ENCODE data around the gene SLC45A2.
"Not testable (repeated sequence)": the region's sequence is repeated elsewhere in the genome, so short reads cannot be mapped to it uniquely, and the experiment has no call there.

The SLC45A2 gene

GRCh38 chr5:33969572-33970452 is 14.7 kb downstream of the SLC45A2 start:
- Histone ChIP-seq H3K27ac (ENCODE audit: low read length) (no peak overlapping the region), H3K27me3 (ENCODE audit: control insufficient read depth, insufficient read depth, low read length) (no peaks in the 10 kb centered on the region), H3K9me3 (ENCODE audit: control insufficient read depth, insufficient read depth, low read length) (no peaks in the 10 kb centered on the region), H3K4me3 (ENCODE audit: low read length) (no peak overlapping the region), H3K36me3 (ENCODE audit: control insufficient read depth, insufficient read depth, low read length) (no peaks in the 10 kb centered on the region), H3K4me1 (ENCODE audit: control insufficient read depth, insufficient read depth, low read length) (peaks cover 2% of the 10 kb centered on the region; the same call in 1 of the 2 replicates)
- WGBS (ENCODE audit: insufficient coverage, insufficient read length), result no CpG with 5 or more reads among the region's 10 CpGs
- peak; percentile 33 for DNase-seq (ENCODE audit: low read depth, low spot score)

- no peak for DNase-seq (ENCODE audit: low read depth, low spot score)
- no CpG with 5 or more reads among the region's 3 CpGs for WGBS (ENCODE audit: insufficient coverage, insufficient read length)
- H3K36me3 ChIP-seq (ENCODE audit: control insufficient read depth, insufficient read depth, low read length), result no peaks in the 10 kb centered on the region
- peaks cover 2% of the 10 kb centered on the region; the same call in 1 of the 2 replicates for H3K4me1 ChIP-seq (ENCODE audit: control insufficient read depth, insufficient read depth, low read length)
- H3K27me3 ChIP-seq (ENCODE audit: control insufficient read depth, insufficient read depth, low read length), result no peaks in the 10 kb centered on the region
- no peaks in the 10 kb centered on the region for H3K9me3 ChIP-seq (ENCODE audit: control insufficient read depth, insufficient read depth, low read length)
- H3K27ac ChIP-seq (ENCODE audit: low read length), result no peak overlapping the region
- no peak overlapping the region for H3K4me3 ChIP-seq (ENCODE audit: low read length)
These were observed 16.1 kb downstream of the SLC45A2 start for GRCh38 chr5:33968211-33969005.

- Histone ChIP-seq H3K4me1 (ENCODE audit: control insufficient read depth, insufficient read depth, low read length) (peaks cover 2% of the 10 kb centered on the region; the same call in 1 of the 2 replicates), H3K27ac (ENCODE audit: low read length) (no peak overlapping the region), H3K27me3 (ENCODE audit: control insufficient read depth, insufficient read depth, low read length) (no peaks in the 10 kb centered on the region), H3K9me3 (ENCODE audit: control insufficient read depth, insufficient read depth, low read length) (no peaks in the 10 kb centered on the region), H3K4me3 (ENCODE audit: low read length) (no peak overlapping the region), H3K36me3 (ENCODE audit: control insufficient read depth, insufficient read depth, low read length) (no peaks in the 10 kb centered on the region)
- no CpG with 5 or more reads among the region's 2 CpGs for WGBS (ENCODE audit: insufficient coverage, insufficient read length)
- DNase-seq (ENCODE audit: low read depth, low spot score), result no peak
These were observed 17.7 kb downstream of the SLC45A2 start for GRCh38 chr5:33966805-33967204.

GRCh38 chr5:33964132-33964700 is 20.3 kb downstream of the SLC45A2 start:
- no peaks in the 10 kb centered on the region for H3K9me3 ChIP-seq (ENCODE audit: control insufficient read depth, insufficient read depth, low read length)
- H3K4me3 ChIP-seq (ENCODE audit: low read length), result no peak overlapping the region
- no peak overlapping the region for H3K27ac ChIP-seq (ENCODE audit: low read length)
- no peaks in the 10 kb centered on the region for H3K4me1 ChIP-seq (ENCODE audit: control insufficient read depth, insufficient read depth, low read length)
- H3K27me3 ChIP-seq (ENCODE audit: control insufficient read depth, insufficient read depth, low read length), result no peaks in the 10 kb centered on the region
- H3K36me3 ChIP-seq (ENCODE audit: control insufficient read depth, insufficient read depth, low read length), result no peaks in the 10 kb centered on the region
- no CpG with 5 or more reads among the region's 2 CpGs for WGBS (ENCODE audit: insufficient coverage, insufficient read length)
- DNase-seq (ENCODE audit: low read depth, low spot score), result no peak

- H3K27me3 ChIP-seq (ENCODE audit: control insufficient read depth, insufficient read depth, low read length), result no peaks in the 10 kb centered on the region
- no peaks in the 10 kb centered on the region for H3K4me1 ChIP-seq (ENCODE audit: control insufficient read depth, insufficient read depth, low read length)
- DNase-seq (ENCODE audit: low read depth, low spot score), result no peak
- H3K4me3 ChIP-seq (ENCODE audit: low read length), result no peak overlapping the region
- no peak overlapping the region for H3K27ac ChIP-seq (ENCODE audit: low read length)
- H3K36me3 ChIP-seq (ENCODE audit: control insufficient read depth, insufficient read depth, low read length), result no peaks in the 10 kb centered on the region
- H3K9me3 ChIP-seq (ENCODE audit: control insufficient read depth, insufficient read depth, low read length), result no peaks in the 10 kb centered on the region
- no CpG with 5 or more reads among the region's 2 CpGs for WGBS (ENCODE audit: insufficient coverage, insufficient read length)
These were observed 26.3 kb downstream of the SLC45A2 start for GRCh38 chr5:33958176-33958575.

GRCh38 chr5:33957577-33958150 is 26.8 kb downstream of the SLC45A2 start:
- Histone ChIP-seq H3K4me1 (ENCODE audit: control insufficient read depth, insufficient read depth, low read length) (no peaks in the 10 kb centered on the region), H3K27me3 (ENCODE audit: control insufficient read depth, insufficient read depth, low read length) (no peaks in the 10 kb centered on the region), H3K9me3 (ENCODE audit: control insufficient read depth, insufficient read depth, low read length) (no peaks in the 10 kb centered on the region), H3K4me3 (ENCODE audit: low read length) (no peak overlapping the region), H3K27ac (ENCODE audit: low read length) (no peak overlapping the region), H3K36me3 (ENCODE audit: control insufficient read depth, insufficient read depth, low read length) (no peaks in the 10 kb centered on the region)
- no peak for DNase-seq (ENCODE audit: low read depth, low spot score)
- no CpG with 5 or more reads among the region's 2 CpGs for WGBS (ENCODE audit: insufficient coverage, insufficient read length)

GRCh38 chr5:33952175-33952574 is 32.3 kb downstream of the SLC45A2 start:
- not testable (repeated sequence) for H3K4me3 ChIP-seq (ENCODE audit: low read length); H3K4me1 ChIP-seq (ENCODE audit: control insufficient read depth, insufficient read depth, low read length); H3K36me3 ChIP-seq (ENCODE audit: control insufficient read depth, insufficient read depth, low read length); H3K27me3 ChIP-seq (ENCODE audit: control insufficient read depth, insufficient read depth, low read length); H3K27ac ChIP-seq (ENCODE audit: low read length); H3K9me3 ChIP-seq (ENCODE audit: control insufficient read depth, insufficient read depth, low read length); DNase-seq (ENCODE audit: low read depth, low spot score)
- no CpG with 5 or more reads among the region's 5 CpGs for WGBS (ENCODE audit: insufficient coverage, insufficient read length)

- Histone ChIP-seq H3K4me1 (ENCODE audit: control insufficient read depth, insufficient read depth, low read length) (0 out of 2 replicates have a peak, but pooled peaks cover 1% of the 10 kb centered on the region), H3K27me3 (ENCODE audit: control insufficient read depth, insufficient read depth, low read length) (no peaks in the 10 kb centered on the region), H3K27ac (ENCODE audit: low read length) (no peak overlapping the region), H3K4me3 (ENCODE audit: low read length) (no peak overlapping the region), H3K9me3 (ENCODE audit: control insufficient read depth, insufficient read depth, low read length) (no peaks in the 10 kb centered on the region), H3K36me3 (ENCODE audit: control insufficient read depth, insufficient read depth, low read length) (no peaks in the 10 kb centered on the region)
- no CpG with 5 or more reads among the region's 12 CpGs for WGBS (ENCODE audit: insufficient coverage, insufficient read length)
- DNase-seq (ENCODE audit: low read depth, low spot score), result no peak
These were observed 39.9 kb downstream of the SLC45A2 start for GRCh38 chr5:33944543-33945132.

GRCh38 chr5:33941090-33941489 is 43.4 kb downstream of the SLC45A2 start:
- WGBS (ENCODE audit: insufficient coverage, insufficient read length), result no CpG with 5 or more reads among the region's 5 CpGs
- Histone ChIP-seq H3K4me3 (ENCODE audit: low read length) (no peak overlapping the region), H3K9me3 (ENCODE audit: control insufficient read depth, insufficient read depth, low read length) (no peaks in the 10 kb centered on the region), H3K27ac (ENCODE audit: low read length) (no peak overlapping the region), H3K27me3 (ENCODE audit: control insufficient read depth, insufficient read depth, low read length) (peaks cover 5% of the 10 kb centered on the region; the same call in 1 of the 2 replicates), H3K36me3 (ENCODE audit: control insufficient read depth, insufficient read depth, low read length) (no peaks in the 10 kb centered on the region; the same call in 1 of the 2 replicates), H3K4me1 (ENCODE audit: control insufficient read depth, insufficient read depth, low read length) (0 out of 2 replicates have a peak, but pooled peaks cover 1% of the 10 kb centered on the region)
- no peak for DNase-seq (ENCODE audit: low read depth, low spot score)

Data from iPS DF 6.9 (cell line).